NCI-H748 treated with DMSO at 0.1 percent for 48 hours (cell line): Measurements from ENCODE around the gene MAMDC2.

ENCODE experiments used
- DNase-seq: peaks from one replicate; lab custom pipeline; 2025; lab: John Stamatoyannopoulos, UW

MAMDC2 gene

GRCh38 chr9:70135176-70135575, 91.5 kb downstream of the MAMDC2 start:
- DNase-seq: no peak

- DNase-seq: no peak
These were observed 93.0 kb downstream of the MAMDC2 start for GRCh38 chr9:70136632-70137031.

GRCh38 chr9:70137577-70137976, 93.9 kb downstream of the MAMDC2 start:
- DNase-seq: no peak

GRCh38 chr9:70142101-70142500, 98.5 kb downstream of the MAMDC2 start:
- DNase-seq: no peak

GRCh38 chr9:70143394-70144130, 99.9 kb downstream of the MAMDC2 start:
- DNase-seq: no peak

GRCh38 chr9:70144131-70144503, 100.5 kb downstream of the MAMDC2 start:
- no peak for DNase-seq

- DNase-seq: no peak
These were observed 102.3 kb downstream of the MAMDC2 start for GRCh38 chr9:70145981-70146380.

GRCh38 chr9:70147196-70147595, 103.5 kb downstream of the MAMDC2 start:
- no peak for DNase-seq

- DNase-seq: no peak
These were observed 104.0 kb downstream of the MAMDC2 start for GRCh38 chr9:70147651-70148050.

GRCh38 chr9:70152350-70152749, 108.7 kb downstream of the MAMDC2 start:
- no peak for DNase-seq

- DNase-seq: no peak
These were observed 113.1 kb downstream of the MAMDC2 start for GRCh38 chr9:70156729-70157128.

GRCh38 chr9:70159630-70160029, 116.0 kb downstream of the MAMDC2 start:
- no peak for DNase-seq

GRCh38 chr9:70160686-70161600, 117.3 kb downstream of the MAMDC2 start:
- no peak for DNase-seq

GRCh38 chr9:70165006-70165602, 121.5 kb downstream of the MAMDC2 start:
- DNase-seq: no peak

- DNase-seq: no peak
These were observed 124.9 kb downstream of the MAMDC2 start for GRCh38 chr9:70168521-70168920.

GRCh38 chr9:70169222-70169621, 125.6 kb downstream of the MAMDC2 start:
- DNase-seq: no peak

GRCh38 chr9:70170151-70170790, 126.6 kb downstream of the MAMDC2 start:
- no peak for DNase-seq

GRCh38 chr9:70172532-70172931, 128.9 kb downstream of the MAMDC2 start:
- no peak for DNase-seq

- no peak for DNase-seq
These were observed 133.5 kb downstream of the MAMDC2 start for GRCh38 chr9:70177121-70177520.

GRCh38 chr9:70192707-70193106, 149.1 kb downstream of the MAMDC2 start:
- no peak for DNase-seq

GRCh38 chr9:70195456-70195855, 151.8 kb downstream of the MAMDC2 start:
- no peak for DNase-seq
